IMR-90 (cell line): ENCODE measurements around the gene ASB7. TPM values are rescaled to one million over a fixed set of nuclear protein-coding genes. Genes with fewer than 3 reads are reported as not detected.
A peak's percentile ranks its signal among the peaks of the same experiment; 100 is the strongest.

Source experiments
- ATAC-seq: fragments of 200-7000 bp; cut with Tn5 transposase; 2 replicates; pipeline ENCODE4 v1.9.1; 2020; ENCODE audit warnings: low read depth, mild to moderate bottlenecking, moderate library complexity
- BruUV-seq: library from RNA; stranded (reverse); fragments of 400-500 nt; replicated peaks from 2 replicates; lab custom pipeline; 2021; lab: Mats Ljungman, UMichigan
- CTCF ChIA-PET: fragments of 300-600 bp; formaldehyde crosslinking; extraction: SDS; loops from one replicate; lab custom pipeline; 2021; ENCODE audit warnings: antibody characterized with exemption; lab: Yijun Ruan, JAX
- POLR2A ChIA-PET: fragments of 300-600 bp; sonication (Branson Sonifier 250); formaldehyde crosslinking; loops from one replicate; lab custom pipeline; 2022; ENCODE audit warnings: antibody characterized with exemption; ENCODE audit not compliant: unreplicated experiment; lab: Charles Lee
- DNase-seq: peaks from one replicate; pipeline ENCODE4 v3.0.0; 2013
- H2AFZ ChIP-seq: replicated peaks from 2 replicates; pipeline ENCODE3; 2013; ENCODE audit warnings: low read length, mild to moderate bottlenecking; ENCODE audit not compliant: poor library complexity
- H2AK5ac ChIP-seq: 2 replicates; pipeline ENCODE4 v1.6.1; 2013; ENCODE audit warnings: low read depth, low read length, inconsistent platforms
- H2AK9ac ChIP-seq: replicated peaks from 2 replicates; pipeline ENCODE3; 2013; ENCODE audit warnings: mild to moderate bottlenecking, low read depth, low read length, moderate library complexity; ENCODE audit not compliant: poor library complexity
- H2BK120ac ChIP-seq: 2 replicates; pipeline ENCODE4 v1.6.1; 2013; ENCODE audit warnings: low read depth, low read length, inconsistent platforms
- H2BK15ac ChIP-seq: 3 replicates; pipeline ENCODE4 v1.6.1; 2013; ENCODE audit warnings: low read depth, low read length, inconsistent platforms
- H2BK20ac ChIP-seq: 2 replicates; pipeline ENCODE4 v1.6.1; 2013; ENCODE audit warnings: low read depth, mild to moderate bottlenecking, inconsistent platforms, low read length, moderate library complexity
- H2BK5ac ChIP-seq: 2 replicates; pipeline ENCODE4 v1.6.1; 2013; ENCODE audit warnings: mild to moderate bottlenecking, low read depth, low read length, inconsistent platforms; ENCODE audit not compliant: poor library complexity, severe bottlenecking
- H3K14ac ChIP-seq: replicated peaks from 2 replicates; pipeline ENCODE4 v1.6.1; 2013; ENCODE audit warnings: low read depth, low read length, inconsistent platforms
- H3K18ac ChIP-seq: 2 replicates; pipeline ENCODE4 v1.6.1; 2013; ENCODE audit warnings: low read depth, low read length, control low read depth
- H3K23ac ChIP-seq: 2 replicates; pipeline ENCODE4 v1.6.1; 2013; ENCODE audit warnings: low read depth, low read length, inconsistent platforms
- H3K27ac ChIP-seq: 2 replicates; pipeline ENCODE4 v1.5.1; 2013; ENCODE audit warnings: mild to moderate bottlenecking, control low read depth, low read length; ENCODE audit not compliant: insufficient read depth
- H3K27me3 ChIP-seq: 2 replicates; pipeline ENCODE4 v1.6.1; 2013; ENCODE audit warnings: low read length; ENCODE audit not compliant: control insufficient read depth, insufficient read depth
- H3K36me3 ChIP-seq: 2 replicates; pipeline ENCODE4 v1.6.1; 2013; ENCODE audit warnings: low read length, mixed read lengths; ENCODE audit not compliant: control insufficient read depth, insufficient read depth
- H3K4ac ChIP-seq: 2 replicates; pipeline ENCODE4 v1.6.1; 2013; ENCODE audit warnings: low read depth, low read length, inconsistent platforms
- H3K4me1 ChIP-seq: 2 replicates; pipeline ENCODE4 v1.6.1; 2013; ENCODE audit warnings: low read length, mixed read lengths; ENCODE audit not compliant: control insufficient read depth, insufficient read depth
- H3K4me2 ChIP-seq: 2 replicates; pipeline ENCODE4 v1.6.1; 2013; ENCODE audit warnings: low read depth, mild to moderate bottlenecking, control low read depth, low read length, moderate library complexity
- H3K4me3 ChIP-seq: 2 replicates; pipeline ENCODE4 v1.5.1; 2013; ENCODE audit warnings: low read depth, mild to moderate bottlenecking, control low read depth, low read length, moderate library complexity; ENCODE audit not compliant: insufficient read depth
- H3K56ac ChIP-seq: 2 replicates; pipeline ENCODE4 v1.6.1; 2013; ENCODE audit warnings: low read length, inconsistent platforms; ENCODE audit not compliant: insufficient read depth; ENCODE audit errors: extremely low read depth
- H3K79me1 ChIP-seq, 2 experiments: 2 replicates each; pipeline ENCODE4 v1.6.1; 2013; ENCODE audit warnings: low read length in 2 of 2, inconsistent platforms in 1 of 2, low read depth in 1 of 2
- H3K9ac ChIP-seq: 2 replicates; pipeline ENCODE4 v1.6.1; 2013; ENCODE audit warnings: low read depth, low read length, control low read depth
- H3K9me1 ChIP-seq: 2 replicates; pipeline ENCODE4 v1.6.1; 2013; ENCODE audit warnings: low read length, inconsistent platforms; ENCODE audit not compliant: insufficient read depth
- H3K9me3 ChIP-seq: 2 replicates; pipeline ENCODE4 v1.6.1; 2013; ENCODE audit warnings: low read length; ENCODE audit not compliant: control insufficient read depth, insufficient read depth
- H4K20me1 ChIP-seq: 2 replicates; pipeline ENCODE4 v1.6.1; 2013; ENCODE audit warnings: low read length, inconsistent platforms; ENCODE audit not compliant: insufficient read depth
- H4K5ac ChIP-seq: 2 replicates; pipeline ENCODE4 v1.6.1; 2013; ENCODE audit warnings: mild to moderate bottlenecking, low read depth, low read length, control low read depth
- H4K8ac ChIP-seq, 2 experiments: 2 replicates each; pipeline ENCODE4 v1.6.1; 2013; ENCODE audit warnings: low read depth in 2 of 2, low read length in 2 of 2, control low read depth in 1 of 2, inconsistent platforms in 1 of 2
- H4K91ac ChIP-seq: 2 replicates; pipeline ENCODE4 v1.6.1; 2013; ENCODE audit warnings: low read depth, low read length, inconsistent platforms; ENCODE audit not compliant: insufficient read depth
- FOS ChIP-seq: fragments of 150-350 bp; IDR thresholded peaks from 2 replicates; pipeline ENCODE4 v1.6.1; 2016; ENCODE audit warnings: low read depth, low read length
- RAD21 ChIP-seq: IDR thresholded peaks from 2 replicates; pipeline ENCODE4 v1.6.1; 2012; ENCODE audit warnings: low read length, improper control_type of control experiment
- WGBS, 2 experiments: methylation state at CpG; one replicate each; pipeline versions ENCODE4 v1.1.5 to v1.1.7; 2013; ENCODE audit warnings: missing lambda C conversion rate in 2 of 2; ENCODE audit not compliant: insufficient read length in 1 of 2; ENCODE audit errors: extremely low coverage in 2 of 2; 5-methylcytosine and 5-hydroxymethylcytosine counted together
- dilution Hi-C: fragments of 300-500 bp; cut with HindIII; formaldehyde crosslinking; loops from one replicate; pipeline ENCODE4 v1.14.3; 2018; ENCODE audit warnings: low sequenced_read_pairs; ENCODE audit not compliant: unreplicated experiment
- in situ Hi-C: fragments of 300-500 bp; cut with MboI; formaldehyde crosslinking; loops from 3 replicates; pipeline ENCODE4 v1.14.3; 2019; ENCODE audit warnings: low sequenced_read_pairs, inconsistent platforms, mixed read lengths
- intact Hi-C: fragments of 100-400 bp; cut with micrococcal nuclease; formaldehyde crosslinking; loops from 2 replicates; pipeline ENCODE4 v1.10.0; 2022
- polyA plus RNA-seq, 3 experiments: library from polyadenylated mRNA; depleted of rRNA; stranded (reverse); fragments of >200 nt; gene quantifications; 2 replicates each; pipeline ENCODE4 v1.2.3, GENCODE V29; 2012; ENCODE audit warnings: low replicate concordance in 1 of 3
- total RNA-seq: library from RNA; depleted of rRNA; stranded (reverse); fragments of >200 nt; gene quantifications from 2 replicates; pipeline ENCODE4 v1.2.3, GENCODE V29; 2012

Gene ASB7
- total and polyA plus RNA-seq, 2 of the 4 experiments (the other 2 are of a cell fraction), result 7.7 to 16.7 TPM

GRCh38 chr15:100601617-100602063, 749 bp upstream of the ASB7 start:
- peak overlapping the region; percentile 28 for H3K14ac ChIP-seq
- H3K9ac ChIP-seq, result peak overlapping the region; percentile 86
- peak overlapping the region; percentile 71 for H3K27ac ChIP-seq
- no peak overlapping the region for H2BK20ac ChIP-seq
- H2AK9ac ChIP-seq, result peak overlapping the region; percentile 21
- H3K36me3 ChIP-seq, result no peaks in the 10 kb centered on the region
- H2BK120ac ChIP-seq, result peak overlapping the region; percentile 70
- intact Hi-C loops (loop anchor here (1.0 to 2.0 kb wide), 2 partner anchors 251 to 673 kb away; no protein-coding TSS in a partner anchor), in situ Hi-C loops (no loop called here), dilution Hi-C loops (no loop called here)
- H4K20me1 ChIP-seq, result peaks cover 8% of the 10 kb centered on the region; the same call in 1 of the 2 replicates
- peak overlapping the region; percentile 39 for H2BK5ac ChIP-seq
- no peak for DNase-seq
- 0% methylated on average over 8 of the region's 21 CpGs; no CpG with 5 or more reads in 1 of the 2 experiments for WGBS, 2 experiments
- peak overlapping the region; percentile 84 for H3K23ac ChIP-seq
- peak overlapping the region; percentile 60 to 82; a peak in 3 of 4 replicates for H4K8ac ChIP-seq
- H3K4ac ChIP-seq, result peak overlapping the region; percentile 36
- no peak overlapping the region; the same call in 1 of the 2 replicates for H4K5ac ChIP-seq
- peaks cover 16 to 50% of the 10 kb centered on the region in 2 experiments for H3K79me1 ChIP-seq
- no peaks in the 10 kb centered on the region for H3K27me3 ChIP-seq
- no peak overlapping the region for H3K18ac ChIP-seq
- no TSS peak for BruUV-seq
- H3K4me3 ChIP-seq, result peak overlapping the region; percentile 66
- H3K4me2 ChIP-seq, result peak overlapping the region; percentile 61
- peak overlapping the region; percentile 48 for H3K56ac ChIP-seq
- H2AK5ac ChIP-seq, result no peak overlapping the region
- TF ChIP-seq RAD21 (no peak), FOS (no peak)
- H3K9me3 ChIP-seq, result no peaks in the 10 kb centered on the region
- H3K4me1 ChIP-seq, result no peaks in the 10 kb centered on the region
- H2BK15ac ChIP-seq, result no peak overlapping the region
- H4K91ac ChIP-seq, result 0 out of 2 replicates have a peak overlapping the region, but pooled peaks have one; percentile 12
- peaks cover 3% of the 10 kb centered on the region; the same call in 1 of the 2 replicates for H3K9me1 ChIP-seq
- ATAC-seq, result peak; percentile 24
- peak overlapping the region; percentile 94 for H2AFZ ChIP-seq
- ChIA-PET POLR2A (no interaction called here), CTCF (interaction anchor here (1.4 kb wide), 1 partner anchor 251 kb away, joined by 3 read pairs; no protein-coding TSS in a partner anchor)
